GM21381 (cell line): ENCODE results near the gene DMD.

Experiments used
- ATAC-seq: cut with Tn5 transposase; IDR thresholded peaks from one replicate; pipeline ENCODE4 v1.9.1; 2021; ENCODE audit warnings: mild to moderate bottlenecking, moderate library complexity; ENCODE audit not compliant: unreplicated experiment

Gene DMD

DNA sequence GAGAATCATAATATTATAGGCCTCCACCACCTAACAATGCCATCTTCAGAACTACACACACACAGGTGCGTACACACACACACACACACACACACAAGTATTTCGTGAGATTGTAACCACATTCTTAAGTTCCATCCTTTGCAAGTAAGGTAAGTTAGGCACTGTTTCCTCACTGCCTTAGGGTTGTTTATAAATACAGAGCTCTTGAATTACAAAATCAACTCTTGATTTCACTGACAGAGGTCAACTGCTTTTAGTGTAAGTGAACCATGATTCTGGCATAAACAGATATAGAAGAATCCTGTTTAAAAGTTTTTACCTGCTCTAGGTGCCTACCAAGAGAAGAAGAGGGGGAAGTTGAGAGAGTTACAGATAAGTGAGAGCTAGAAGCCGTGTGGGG lies 166.1 kb downstream of the DMD start:
- ATAC-seq, result no peak

DNA sequence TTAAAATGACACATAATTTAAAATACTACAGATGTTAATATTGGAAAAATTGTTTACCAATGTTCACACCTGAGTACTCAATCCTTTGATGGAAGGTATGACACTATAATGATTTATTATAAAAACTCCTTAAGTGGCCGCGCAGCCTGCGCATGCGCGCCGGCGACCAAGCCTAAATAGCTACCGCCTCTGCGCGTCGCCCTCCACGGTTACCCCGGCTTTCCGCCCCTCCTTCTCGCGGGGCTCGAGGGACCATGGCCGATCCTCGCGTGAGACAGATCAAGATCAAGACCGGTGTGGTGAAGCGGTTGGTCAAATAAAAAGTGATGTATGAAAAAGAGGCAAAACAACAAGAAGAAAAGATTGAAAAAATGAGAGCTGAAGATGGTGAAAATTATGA lies 170.2 kb downstream of the DMD start:
- ATAC-seq, result no peak

DNA sequence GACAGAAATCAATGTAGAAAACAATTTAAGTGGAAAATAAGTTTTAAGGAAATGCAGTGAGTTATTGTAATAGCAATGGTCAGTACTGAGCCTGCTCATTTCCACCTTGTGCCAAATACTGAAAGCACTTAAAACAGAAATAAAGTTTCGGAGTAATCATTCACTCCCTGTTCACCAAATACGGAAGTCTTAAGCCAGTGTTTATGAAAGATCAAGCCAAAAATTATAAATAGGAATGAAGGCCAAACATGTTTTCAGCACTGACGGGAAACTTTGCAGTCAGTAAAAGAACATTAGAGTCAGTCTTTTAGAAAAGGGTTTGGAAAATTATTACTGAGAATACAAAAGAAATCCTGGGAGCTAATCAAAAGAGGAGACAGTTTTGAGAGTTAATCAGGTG lies 178.6 kb downstream of the DMD start:
- ATAC-seq, result no peak

DNA sequence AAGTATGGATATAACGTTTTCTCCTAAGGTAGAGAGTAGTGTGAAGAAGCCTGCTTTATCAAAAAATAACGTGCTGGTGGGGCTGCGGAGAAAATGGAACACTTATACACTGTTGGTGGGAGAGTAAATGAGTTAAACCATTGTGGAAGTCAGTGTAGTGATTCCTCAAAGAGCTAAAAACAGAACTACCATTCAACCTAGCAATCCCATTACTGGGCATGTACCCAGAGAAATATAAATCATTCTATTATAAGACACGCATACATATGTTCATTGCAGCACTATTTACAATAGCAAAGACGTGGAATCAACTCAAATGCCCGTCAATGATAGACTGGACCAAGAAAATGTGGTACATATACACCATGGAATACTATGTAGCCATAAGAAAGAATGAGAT lies 196.4 kb downstream of the DMD start:
- ATAC-seq, result no peak

DNA sequence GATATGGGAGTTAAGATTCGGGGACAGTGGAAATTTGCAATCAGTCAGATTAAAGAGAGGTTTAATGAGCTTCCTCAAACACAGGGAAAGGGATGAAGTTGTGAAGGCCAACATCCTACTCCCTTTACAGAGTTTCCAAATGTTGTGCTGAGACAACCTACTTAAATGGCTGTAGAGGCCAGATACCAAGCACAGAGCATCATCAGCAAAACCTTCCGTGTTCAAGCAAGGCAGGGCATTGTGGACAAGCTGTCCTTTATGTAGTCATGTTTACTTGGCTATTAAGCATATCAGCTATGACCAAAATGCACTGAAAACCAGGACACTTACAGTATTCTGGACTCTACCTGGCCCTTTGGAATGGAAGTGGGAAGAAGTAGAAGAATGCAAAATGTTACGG lies 197.3 kb downstream of the DMD start:
- no peak for ATAC-seq

DNA sequence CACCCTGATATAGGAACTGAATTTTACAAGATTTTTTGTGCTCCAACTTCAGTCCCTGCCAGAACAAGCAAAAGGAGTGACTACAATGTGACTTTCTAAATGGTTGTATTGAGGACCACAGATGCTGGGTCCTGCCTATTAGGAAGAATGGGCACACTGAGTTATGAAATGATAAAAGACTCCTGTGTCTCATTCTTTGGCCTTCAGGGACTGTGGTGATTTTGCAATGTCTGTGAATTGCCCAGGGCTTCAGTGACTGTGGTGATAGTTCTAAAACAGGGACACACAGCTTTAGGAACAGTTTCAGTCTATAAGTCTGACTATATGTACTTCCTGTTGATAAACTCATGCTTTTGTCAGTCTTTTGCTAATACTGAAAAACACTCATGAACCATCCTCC lies 210.2 kb downstream of the DMD start:
- ATAC-seq, result no peak

DNA sequence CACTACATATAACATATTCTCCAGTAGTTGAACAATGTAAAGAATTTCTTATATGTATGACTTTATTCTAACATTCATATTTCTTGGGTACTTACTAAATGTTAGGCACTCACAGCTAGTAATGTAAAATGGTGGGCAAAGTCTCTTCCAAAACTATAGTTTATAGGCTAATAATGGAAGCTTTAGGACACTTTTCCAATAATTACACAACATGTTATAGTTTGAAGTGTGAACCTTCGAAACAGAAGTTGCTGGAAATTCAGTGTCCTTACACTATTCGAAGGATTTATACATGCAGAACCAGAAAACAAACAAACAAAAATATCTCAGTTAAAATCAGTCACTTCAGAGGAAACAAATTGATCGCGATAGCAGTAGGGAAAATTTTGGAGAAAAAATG lies 212.6 kb downstream of the DMD start:
- no peak for ATAC-seq

DNA sequence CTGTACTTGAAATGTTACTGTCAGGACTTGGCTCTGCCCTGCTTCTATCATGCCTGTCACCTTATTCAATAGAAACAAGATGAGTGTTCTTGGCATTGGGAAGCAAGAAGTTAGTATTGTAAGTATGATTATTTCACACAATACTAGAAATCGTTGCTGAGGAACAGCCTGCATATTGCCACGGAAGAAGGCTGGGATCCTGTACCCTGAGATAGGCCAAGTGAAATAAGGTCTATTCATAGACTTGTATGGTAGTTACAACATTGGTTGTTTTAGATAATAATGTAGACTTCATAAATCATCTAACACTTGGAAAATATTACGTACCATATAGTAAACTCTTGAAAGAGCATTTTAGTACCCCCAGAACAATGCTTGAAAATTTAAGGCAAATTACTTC lies 215.9 kb downstream of the DMD start:
- ATAC-seq, result no peak

DNA sequence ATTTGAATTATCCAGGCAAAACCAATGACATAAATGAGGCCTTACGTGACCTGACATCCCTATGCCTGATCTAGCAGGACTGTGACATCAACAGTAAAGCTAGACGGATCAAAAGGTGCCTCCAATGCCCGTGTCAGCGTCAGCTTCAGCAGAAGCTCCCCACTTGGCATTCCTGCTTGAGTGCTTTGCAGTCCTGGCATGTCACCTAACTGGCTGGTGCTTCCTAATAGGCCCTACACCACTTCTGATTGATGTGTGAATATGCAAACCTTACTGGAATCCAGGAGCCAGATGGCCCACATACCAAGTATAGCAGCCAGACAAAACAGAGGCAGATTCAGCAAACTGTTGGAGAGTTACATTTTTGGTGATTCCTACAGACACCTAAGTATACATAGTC lies 224.2 kb downstream of the DMD start:
- no peak for ATAC-seq

DNA sequence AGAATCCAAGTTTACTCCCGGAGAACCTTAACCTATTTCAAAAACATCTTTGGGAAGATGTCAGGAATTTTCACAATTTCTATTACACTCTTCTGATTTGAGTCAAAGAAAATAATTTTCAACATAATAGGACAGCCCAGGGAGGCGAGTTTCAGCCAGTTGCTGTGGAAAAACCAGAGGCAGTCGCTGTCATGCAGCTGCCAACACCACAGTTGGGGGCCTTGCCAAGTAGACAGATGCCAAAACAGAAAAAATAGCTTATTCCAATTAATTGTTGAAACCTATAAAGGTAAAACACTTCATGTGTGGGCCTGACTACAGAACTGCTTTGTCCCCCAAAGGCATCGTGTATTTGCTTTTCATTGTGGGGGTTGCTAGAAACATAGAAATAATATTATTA lies 225.8 kb downstream of the DMD start:
- no peak for ATAC-seq

DNA sequence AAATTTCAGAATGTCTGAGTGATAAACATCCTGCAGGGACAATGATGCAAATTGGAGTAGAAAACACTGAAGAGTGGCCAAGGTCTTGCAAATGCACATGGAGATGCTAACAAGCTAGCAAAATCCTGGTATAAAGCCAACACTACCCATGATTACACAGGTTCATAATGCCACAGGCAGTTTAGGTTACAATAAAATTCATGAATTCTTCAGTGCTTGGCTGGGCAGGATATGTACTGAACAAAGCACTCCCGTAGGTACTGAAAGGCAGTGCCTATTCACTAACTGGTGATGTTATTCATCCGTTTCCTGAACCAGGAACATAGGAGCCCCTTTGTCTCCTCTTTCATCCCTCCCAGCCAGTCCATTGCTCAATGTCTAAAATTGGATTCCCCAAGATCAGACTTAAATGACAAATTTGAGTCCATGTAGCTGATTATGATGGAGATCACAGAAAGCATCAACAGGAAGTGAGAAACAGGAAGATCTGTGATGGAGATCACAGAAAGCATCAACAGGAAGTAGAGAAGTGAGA lies 244.5 kb downstream of the DMD start:
- no peak for ATAC-seq

DNA sequence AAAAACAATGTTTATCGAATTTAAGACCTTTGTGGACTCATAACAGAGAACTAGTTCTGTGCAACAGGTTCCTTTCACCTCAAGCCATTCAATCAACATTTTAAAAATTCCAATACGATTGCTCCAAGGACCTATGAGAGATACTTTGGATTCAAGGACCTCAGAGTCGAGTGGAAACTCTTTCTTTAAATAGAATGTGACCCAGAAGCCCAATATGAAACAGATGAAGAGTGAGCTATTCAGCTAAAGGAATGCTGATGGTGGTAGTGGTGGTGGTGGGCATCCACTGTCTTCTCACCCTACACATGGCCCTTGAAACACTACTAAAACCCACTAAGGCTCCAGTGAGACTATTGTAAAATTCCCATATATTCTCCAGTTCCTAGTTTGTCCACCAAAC lies 257.2 kb downstream of the DMD start:
- ATAC-seq, result no peak

DNA sequence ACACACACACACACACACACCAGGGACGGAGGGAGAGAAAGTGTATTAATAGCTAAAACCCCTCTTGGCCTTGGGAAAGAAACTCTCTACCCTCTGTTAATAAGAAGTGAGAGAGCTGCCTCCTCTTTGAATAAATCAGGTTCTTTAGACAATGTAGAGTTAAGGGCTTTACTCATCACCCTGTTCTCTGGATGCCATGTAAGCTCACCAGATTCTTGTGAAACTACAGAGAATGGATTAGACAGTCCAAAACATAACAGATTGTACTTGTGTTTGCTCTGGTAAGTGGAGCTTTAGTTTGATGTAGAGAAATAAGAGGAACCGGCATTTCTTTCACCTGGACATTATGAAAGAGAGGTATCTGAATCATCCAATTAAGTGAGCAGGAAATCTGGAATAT lies 263.2 kb downstream of the DMD start:
- no peak for ATAC-seq

DNA sequence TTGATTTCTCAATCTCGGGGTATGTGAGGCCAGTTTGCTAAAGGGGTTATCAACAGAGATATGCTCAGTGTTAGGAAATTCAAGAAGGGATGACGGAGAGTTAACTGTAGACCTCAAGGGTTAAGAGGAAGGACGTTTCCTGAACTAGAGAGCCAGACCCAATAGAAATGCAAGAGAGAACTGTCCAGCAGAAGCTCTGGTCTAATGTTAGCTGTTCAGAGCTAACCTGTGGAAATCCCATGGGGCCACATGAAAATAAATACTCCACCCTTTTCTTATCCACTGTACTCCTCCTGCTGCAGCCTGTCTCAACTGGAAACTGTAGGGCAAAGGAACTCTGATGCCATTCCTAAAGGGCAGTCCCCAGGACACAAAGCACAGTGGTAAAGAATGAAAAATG lies 274.3 kb downstream of the DMD start:
- no peak for ATAC-seq

DNA sequence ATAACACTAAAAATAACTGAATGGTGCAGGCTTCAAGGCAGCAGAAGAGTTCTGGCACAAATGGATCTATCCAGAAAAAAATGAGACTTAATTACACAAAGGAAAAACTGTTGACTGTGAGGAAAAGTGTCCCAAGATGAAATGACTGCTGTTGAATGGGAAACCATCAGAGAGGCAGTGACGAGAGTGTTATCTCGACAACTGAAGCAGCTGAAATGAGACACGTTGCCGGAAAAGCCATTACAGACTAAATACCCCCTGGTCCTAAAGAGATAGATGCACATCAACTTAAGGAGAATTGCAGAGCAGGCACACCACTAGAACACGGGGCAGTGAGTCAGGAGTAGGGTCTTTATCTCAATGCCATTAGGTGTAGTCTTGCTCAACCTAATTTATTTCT lies 277.8 kb downstream of the DMD start:
- ATAC-seq, result no peak

DNA sequence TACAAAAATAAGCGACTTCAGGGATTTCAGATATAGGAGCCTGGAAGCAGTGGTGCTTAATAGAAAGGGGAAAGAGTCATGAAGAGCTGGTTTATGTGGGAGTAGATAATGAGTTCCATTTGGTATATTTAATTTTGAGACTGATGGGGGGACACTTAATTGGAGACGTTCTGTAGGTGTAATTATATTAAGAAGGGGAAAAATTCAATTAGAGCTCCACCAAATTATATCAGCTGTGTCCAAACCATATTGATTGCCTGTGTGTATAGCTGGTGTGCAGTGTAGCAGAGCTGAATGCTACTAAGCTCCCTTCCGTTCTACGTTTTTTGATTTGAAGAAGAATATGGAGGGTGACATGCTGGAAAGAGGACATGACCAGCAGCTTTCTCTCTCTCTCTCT lies 282.3 kb downstream of the DMD start:
- ATAC-seq, result no peak

DNA sequence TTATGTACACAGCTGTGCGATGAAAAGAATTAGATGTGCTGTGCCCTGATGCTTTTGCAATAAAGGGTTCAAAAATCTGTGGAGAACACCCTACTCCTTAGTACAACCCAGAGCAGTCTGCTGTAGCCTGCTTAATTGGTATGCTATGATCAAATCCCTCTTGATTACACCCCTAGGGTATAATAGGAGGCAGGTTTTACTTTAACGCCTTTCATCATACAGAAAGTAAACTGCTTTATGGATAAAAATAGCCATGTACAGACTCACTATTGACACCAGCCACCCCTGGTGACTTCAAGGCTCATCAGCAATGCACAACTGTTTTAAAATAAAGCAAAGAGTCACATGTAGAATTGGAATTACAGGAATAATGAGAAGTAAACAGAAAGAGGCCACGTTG lies 315.3 kb downstream of the DMD start:
- ATAC-seq, result no peak

DNA sequence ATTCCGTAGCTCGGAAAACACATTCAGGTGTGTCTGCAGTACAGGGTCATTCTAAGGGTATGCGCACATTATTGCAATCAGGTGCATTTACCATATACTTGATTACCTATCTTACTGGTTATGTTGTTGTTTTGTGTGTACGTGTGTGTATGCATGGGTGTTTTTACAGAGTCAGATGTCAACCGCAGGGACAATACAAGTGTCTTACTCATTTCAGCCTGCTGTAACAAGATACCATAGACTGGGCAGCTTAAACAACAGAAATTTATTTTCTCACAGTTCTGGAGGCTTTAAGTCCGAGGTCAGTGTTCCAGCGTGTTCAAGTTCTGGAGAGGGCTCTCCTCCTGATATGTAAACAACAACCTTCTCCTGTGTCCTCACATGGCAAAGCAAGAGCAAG lies 316.7 kb downstream of the DMD start:
- ATAC-seq, result no peak

DNA sequence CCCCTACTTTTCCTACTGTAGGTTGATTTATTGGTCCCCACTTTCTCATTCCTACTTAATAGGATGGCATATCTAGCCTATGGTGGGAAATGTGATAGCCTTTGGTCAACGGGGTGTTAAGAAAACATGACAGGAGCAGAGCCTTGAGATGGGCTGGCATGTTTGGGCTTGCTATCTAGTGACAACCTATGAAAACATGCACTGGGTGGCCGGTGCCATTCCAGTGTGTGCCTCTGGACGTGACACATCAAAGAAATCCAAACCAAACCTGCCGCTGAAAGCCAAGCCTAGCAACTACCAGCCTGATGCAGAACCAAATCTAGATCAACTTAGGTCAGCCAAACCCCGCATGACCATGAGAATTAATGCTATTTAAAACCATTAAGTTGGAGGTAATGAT lies 317.6 kb downstream of the DMD start:
- ATAC-seq, result no peak

DNA sequence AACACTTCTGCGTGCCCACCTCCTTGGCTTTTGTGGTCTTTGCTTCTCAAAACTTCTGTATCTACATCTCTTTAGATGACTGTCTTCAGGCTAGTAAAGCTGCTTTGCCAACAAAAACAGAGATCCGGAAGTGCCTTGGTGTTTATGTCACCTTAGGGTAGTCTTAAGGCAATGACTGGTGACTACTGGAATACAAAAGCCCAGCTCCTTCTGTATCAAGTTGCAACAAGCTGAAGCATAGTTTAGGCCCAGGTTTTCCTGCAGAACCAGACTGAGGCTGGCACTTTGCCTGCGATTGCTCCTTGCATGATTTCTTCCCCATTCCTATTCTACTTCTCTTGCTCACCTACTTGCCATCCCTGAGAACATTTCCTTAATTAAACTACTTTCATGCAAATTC lies 333.8 kb downstream of the DMD start:
- no peak for ATAC-seq

DNA sequence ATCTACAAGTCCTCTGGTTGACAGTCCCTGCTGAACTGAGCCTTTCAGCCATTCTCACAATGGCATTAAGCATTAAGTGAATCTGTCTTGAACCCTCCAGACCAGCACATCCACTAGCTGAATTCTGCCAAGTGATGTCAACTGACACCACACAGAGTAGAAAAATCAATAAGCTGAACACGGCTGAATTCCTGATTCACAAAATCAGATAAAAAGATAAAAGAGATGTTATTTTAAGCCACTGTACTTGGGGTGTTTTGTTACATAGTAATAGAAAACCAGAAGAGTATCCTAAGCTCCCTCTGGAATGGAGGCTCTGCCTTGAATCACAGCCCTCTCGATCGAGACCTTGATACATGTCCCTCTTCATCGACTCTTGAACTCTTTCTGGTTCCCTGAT lies 336.5 kb downstream of the DMD start:
- ATAC-seq, result no peak

DNA sequence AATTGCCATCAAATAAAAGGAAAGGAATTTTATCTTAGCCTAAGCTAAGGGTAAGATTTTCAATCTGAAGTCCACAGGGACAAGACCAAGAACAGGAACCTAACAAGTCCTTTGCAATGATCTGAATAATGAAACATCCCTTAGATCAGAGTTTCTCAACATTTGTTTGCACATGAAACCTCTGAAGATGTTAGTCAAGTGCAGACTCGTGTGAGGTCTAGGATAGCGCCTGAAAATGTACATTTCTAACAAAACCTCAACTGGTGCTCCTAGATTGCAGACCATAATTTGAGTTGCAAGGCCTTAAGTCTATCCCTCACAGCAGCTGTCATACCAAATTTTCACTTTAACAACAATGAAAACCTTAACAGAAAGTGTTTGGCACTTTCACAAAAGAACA lies 337.6 kb downstream of the DMD start:
- ATAC-seq, result no peak

DNA sequence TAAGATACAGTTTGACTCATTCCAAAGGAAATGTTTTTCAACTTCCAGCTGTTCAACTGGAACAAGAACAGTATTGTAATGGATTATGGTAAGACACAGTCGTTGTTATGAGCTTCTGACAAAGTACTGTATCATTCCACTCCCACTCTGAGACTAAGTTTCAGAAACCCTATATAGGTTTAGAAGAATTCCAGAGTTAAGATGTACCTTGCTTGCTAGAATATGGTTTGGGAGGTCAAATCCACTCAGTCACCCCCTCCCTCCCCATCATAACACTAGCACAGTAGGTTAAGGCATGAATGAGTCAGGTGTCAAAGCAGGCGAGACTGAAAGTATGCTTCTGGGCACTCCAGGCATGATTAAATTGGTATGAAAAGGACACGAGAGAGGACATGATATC lies 339.7 kb downstream of the DMD start:
- ATAC-seq, result no peak

DNA sequence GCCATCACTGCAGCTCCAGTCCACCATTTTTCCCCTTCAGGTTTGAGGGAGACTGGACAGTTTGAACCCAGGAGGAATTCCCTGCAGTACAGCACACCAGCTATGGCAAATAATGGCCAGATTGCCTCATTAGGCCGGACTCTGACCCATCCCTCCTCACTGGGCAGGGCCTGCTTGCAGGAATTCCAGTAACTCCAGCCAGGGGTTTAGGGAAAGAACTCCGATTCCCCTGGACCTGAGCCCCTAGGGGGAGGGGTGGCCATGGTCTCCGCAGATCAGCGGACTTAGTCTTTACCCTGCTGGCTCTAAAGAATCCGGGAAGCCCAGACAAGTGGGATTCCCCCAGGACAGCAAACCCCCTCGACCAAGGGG lies 342.8 kb downstream of the DMD start:
- ATAC-seq, result no peak
